ENCODE data around the gene ATP5F1D.

ATP5F1D gene

DNA sequence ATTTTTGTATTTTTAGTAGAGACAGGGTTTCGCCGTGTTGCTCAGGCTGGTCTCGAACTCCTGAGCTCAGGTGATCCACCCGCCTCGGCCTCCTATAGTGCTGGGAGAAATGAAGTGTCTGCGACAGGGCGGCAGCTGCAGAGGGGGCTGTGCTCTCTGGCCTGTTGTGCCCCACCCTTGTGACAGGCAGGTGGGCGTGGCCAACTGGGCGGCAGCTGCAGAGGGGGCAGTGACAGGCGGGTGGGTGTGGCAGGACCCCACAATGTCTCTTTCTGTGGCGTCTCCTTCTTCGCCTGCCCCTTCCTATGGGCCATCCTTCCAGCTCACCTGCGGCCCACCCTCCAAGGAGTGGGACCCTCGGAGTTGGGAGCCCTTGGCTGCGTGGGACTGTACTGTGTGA, 24.2 kb upstream of the ATP5F1D start:
- Mint-ChIP-seq H3K9me3 (no peaks in the 10 kb centered on the region), H3K4me1 (peaks cover 16% of the 10 kb centered on the region), H3K27me3 (no peaks in the 10 kb centered on the region), H3K27ac (no peak overlapping the region), H3K4me3 (no peak overlapping the region), H3K36me3 (peaks cover 5% of the 10 kb centered on the region)

DNA sequence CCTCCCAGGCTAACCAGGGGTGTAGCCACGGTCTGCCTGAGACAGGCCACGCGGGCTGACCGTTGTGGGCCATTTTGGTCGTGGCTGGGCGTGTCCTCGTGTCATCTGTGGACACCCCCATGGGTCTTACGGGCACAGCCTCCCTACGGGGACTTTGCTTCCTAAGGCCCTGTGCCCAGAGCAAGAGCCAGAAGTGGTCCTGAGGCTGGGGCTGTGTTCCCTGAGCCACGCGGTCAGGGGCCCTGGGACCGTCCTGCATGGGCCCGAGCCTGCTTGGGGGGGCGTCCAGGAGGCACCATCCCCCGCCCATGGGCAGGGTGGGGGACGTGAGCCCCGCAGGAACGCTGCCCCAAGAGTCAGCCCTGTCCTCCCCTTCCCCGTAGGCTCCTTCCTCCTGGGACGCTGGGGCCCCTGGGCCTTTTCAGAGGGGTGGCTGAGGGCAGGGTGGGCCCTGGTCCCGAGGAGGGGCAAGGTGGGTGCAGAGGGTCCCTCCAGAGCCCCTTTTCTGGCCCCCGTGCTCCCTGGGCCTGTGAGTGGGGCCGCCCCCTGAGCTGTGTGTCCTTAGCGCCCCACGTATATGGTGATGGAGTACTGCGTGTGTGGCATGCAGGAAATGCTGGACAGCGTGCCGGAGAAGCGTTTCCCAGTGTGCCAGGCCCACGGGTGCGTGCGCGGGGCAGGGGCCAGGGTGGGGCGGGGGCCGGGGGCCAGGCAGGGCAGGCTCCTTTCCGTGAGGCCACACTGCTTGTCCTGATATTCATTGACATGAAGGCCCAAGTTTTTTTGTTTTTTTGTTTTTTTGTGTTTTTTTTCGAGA, 22.6 kb upstream of the ATP5F1D start:
- Mint-ChIP-seq H3K36me3 (no peaks in the 10 kb centered on the region), H3K27ac (no peak overlapping the region), H3K27me3 (no peaks in the 10 kb centered on the region), H3K9me3 (no peaks in the 10 kb centered on the region), H3K4me1 (peaks cover 7% of the 10 kb centered on the region), H3K4me3 (no peak overlapping the region)

DNA sequence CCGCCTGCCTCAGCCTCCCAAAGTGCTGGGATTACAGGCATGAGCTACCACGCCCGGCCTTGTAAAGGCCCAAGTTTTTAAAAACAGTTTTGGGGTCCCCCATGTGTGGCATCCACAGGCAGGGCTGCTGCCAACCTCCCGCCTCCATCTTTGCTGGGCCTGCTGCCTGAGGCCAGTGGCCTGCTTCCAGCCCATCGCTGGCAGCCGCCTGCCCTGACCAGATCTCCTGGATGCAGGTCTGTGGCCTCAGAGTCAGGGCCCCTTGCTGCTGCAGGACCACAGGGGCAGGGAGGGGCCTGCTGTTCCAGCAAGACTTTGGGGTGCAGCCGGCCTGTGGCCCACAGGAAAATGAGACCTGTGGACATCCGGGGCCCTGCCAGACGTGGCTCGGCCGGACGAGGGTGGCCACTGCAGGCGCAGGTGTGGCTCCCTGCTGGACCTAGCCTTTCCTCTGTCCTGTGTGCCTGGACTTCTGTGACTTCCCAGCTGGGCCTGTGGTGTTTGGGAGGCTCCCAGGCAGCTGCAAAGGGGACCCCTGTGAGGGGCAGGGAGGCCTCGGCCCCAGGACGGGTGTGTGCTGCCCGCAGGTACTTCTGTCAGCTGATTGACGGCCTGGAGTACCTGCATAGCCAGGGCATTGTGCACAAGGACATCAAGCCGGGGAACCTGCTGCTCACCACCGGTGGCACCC, 21.6 kb upstream of the ATP5F1D start:
- Mint-ChIP-seq H3K9me3 (no peaks in the 10 kb centered on the region), H3K27ac (no peak overlapping the region), H3K27me3 (no peaks in the 10 kb centered on the region), H3K4me3 (no peak overlapping the region), H3K4me1 (peaks cover 3% of the 10 kb centered on the region), H3K36me3 (no peaks in the 10 kb centered on the region)

GRCh38 chr19:1220477-1220930, 21.0 kb upstream of the ATP5F1D start:
- Mint-ChIP-seq H3K4me1 (peaks cover 3% of the 10 kb centered on the region), H3K9me3 (no peaks in the 10 kb centered on the region), H3K4me3 (no peak overlapping the region), H3K27ac (no peak overlapping the region), H3K36me3 (no peaks in the 10 kb centered on the region), H3K27me3 (no peaks in the 10 kb centered on the region)

- H3K4me1 Mint-ChIP-seq, result peaks cover 3% of the 10 kb centered on the region
- no peaks in the 10 kb centered on the region for H3K27me3 Mint-ChIP-seq
- H3K9me3 Mint-ChIP-seq, result no peaks in the 10 kb centered on the region
- H3K36me3 Mint-ChIP-seq, result no peaks in the 10 kb centered on the region
- H3K4me3 Mint-ChIP-seq, result no peak overlapping the region
- no peak overlapping the region for H3K27ac Mint-ChIP-seq
These were observed 20.3 kb upstream of the ATP5F1D start for GRCh38 chr19:1220976-1221903.

DNA sequence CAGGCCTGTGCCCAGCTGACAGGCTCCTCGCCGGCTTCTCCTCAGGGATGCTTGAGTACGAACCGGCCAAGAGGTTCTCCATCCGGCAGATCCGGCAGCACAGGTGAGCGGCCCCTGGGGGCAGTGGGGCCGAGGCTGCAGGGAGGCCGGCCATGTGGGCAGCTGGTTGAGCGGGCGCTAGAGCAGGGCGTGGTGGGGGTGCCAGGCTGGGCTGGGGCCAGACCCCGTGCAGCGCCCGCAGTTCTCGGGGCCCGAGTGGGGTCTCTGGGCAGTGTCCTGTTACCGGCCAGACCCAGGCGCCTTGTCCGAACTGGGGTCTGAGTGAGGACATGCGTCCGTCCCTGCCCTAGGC, 19.7 kb upstream of the ATP5F1D start:
- Mint-ChIP-seq H3K27ac (no peak overlapping the region), H3K4me3 (no peak overlapping the region), H3K9me3 (no peaks in the 10 kb centered on the region), H3K27me3 (no peaks in the 10 kb centered on the region), H3K4me1 (peaks cover 3% of the 10 kb centered on the region), H3K36me3 (no peaks in the 10 kb centered on the region)

DNA sequence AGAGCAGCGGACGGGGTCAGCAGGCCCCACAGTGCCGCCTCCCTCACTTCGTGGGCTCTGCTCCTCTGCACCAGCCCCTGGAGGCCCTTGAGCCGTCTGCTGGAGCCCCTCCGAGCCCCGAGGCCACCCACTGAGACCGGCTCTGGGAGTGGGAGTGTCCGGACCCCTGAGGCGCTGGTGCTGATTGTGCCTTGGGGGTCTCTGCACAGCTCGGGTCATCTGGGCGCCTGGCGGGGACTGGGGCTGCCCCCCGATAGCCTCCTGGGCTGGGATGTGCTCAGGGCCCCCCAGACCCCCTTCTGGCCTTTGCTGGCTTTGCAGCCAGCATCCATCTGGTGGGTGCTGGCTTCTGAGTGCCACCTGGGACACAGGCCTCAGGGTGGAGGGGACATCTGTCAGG, 19.2 kb upstream of the ATP5F1D start:
- Mint-ChIP-seq H3K36me3 (no peaks in the 10 kb centered on the region), H3K27ac (no peak overlapping the region)

DNA sequence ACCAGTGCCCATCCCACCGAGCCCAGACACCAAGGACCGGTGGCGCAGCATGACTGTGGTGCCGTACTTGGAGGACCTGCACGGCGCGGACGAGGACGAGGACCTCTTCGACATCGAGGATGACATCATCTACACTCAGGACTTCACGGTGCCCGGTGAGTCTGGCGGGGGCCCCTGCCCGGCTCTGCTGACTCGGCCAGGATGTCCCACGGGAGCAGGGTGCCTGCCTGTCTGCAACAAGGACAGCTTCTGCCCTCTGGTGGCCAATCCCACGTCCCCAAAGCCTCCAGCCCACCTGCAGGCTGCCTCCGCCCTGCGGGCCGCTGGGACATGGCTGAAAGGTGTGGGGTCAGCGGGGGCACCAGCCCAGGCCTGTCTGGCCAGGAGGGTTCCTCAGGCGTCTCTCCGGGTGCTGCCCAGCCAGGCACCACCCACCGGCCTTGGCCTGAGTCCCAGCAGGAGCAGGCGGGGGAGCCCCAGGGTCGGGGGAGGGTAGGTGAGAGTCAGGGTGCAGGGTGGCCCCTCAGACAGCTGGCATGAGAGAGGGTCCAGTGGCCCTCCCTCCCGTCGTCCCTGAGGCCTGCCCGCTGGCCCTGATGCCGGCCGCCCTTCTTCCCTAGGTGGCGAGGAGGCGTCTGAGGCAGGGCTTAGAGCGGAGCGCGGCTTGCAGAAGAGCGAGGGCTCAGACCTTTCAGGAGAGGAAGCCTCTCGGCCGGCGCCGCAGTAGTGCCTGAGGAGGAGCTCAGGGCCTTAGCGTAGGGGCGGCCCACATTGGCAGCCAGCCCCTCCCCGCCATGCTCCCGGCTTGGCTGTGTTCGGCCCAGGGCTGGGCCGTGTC, 18.3 kb upstream of the ATP5F1D start:
- no peak overlapping the region for H3K27ac Mint-ChIP-seq
- no peaks in the 10 kb centered on the region for H3K27me3 Mint-ChIP-seq
- H3K4me1 Mint-ChIP-seq, result peaks cover under 1% of the 10 kb centered on the region
- no peak overlapping the region for H3K4me3 Mint-ChIP-seq
- no peaks in the 10 kb centered on the region for H3K36me3 Mint-ChIP-seq
- H3K9me3 Mint-ChIP-seq, result no peaks in the 10 kb centered on the region

More for the DNA sequence above, 19.2 kb upstream of the ATP5F1D start:
- no peak overlapping the region for H3K4me3 Mint-ChIP-seq
- peaks cover 3% of the 10 kb centered on the region for H3K4me1 Mint-ChIP-seq
- no peaks in the 10 kb centered on the region for H3K27me3 Mint-ChIP-seq
- no peaks in the 10 kb centered on the region for H3K9me3 Mint-ChIP-seq

DNA sequence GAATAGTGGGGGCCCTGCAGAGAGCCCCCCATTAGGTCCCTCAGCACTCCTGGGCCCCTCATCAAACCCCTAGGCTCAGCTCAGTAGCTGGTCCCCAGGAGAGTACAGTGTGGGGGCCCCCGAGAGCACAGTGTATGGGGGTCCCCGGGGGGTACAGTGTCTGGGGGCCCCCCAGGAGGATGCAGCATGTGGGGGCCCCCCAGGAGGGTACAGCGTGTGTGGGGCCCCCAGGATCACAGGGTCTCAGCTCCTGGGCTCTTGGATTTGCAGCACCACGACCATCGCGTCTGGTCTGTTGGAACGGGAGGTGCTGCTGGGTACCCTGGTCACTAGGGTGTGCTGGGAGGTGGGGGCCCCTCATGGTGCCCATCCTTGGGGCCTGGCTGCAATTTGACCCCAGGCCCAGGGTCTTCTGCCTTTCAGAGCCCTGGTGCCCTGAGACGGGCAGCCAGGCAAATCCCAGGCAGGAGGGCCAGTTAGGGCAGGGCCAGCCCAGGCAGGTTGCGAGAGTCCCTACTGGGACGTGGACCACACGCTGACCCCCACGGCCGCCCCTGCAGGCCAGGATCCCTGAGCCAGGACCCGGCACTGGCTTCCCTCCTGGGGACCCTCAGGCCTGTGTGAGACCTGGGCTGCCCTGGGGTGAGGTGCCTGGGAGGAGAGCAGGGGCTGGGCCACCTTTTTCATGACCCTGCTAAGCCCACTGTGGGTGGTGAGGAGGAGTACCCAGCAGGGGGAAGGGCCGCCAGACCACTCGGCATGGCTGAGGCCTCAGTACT, 17.3 kb upstream of the ATP5F1D start:
- Mint-ChIP-seq H3K4me1 (no peaks in the 10 kb centered on the region), H3K36me3 (no peaks in the 10 kb centered on the region), H3K4me3 (no peak overlapping the region), H3K27ac (no peak overlapping the region), H3K9me3 (no peaks in the 10 kb centered on the region), H3K27me3 (no peaks in the 10 kb centered on the region)

DNA sequence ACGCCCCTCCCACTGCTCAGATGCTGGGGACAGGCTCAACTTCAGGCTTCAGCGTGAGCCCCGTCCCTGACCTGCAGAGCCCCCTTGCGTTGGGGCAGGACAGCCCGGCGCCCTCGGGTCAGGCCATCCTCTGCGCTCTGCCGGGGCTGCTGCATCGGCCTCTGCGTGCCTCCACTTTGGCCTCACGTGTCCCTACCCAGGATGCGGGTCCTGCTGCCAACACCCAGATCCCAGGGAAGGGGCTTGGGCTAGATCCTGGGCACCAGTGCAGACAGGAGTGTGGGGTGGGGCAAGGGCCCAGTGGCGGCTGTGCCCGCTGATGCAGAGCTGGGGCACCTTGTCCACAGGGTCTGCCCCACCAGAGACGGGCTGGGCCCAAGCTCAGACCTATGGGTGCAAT, 16.7 kb upstream of the ATP5F1D start:
- Mint-ChIP-seq H3K4me3 (no peak overlapping the region), H3K4me1 (no peaks in the 10 kb centered on the region), H3K27ac (no peak overlapping the region), H3K36me3 (no peaks in the 10 kb centered on the region), H3K9me3 (no peaks in the 10 kb centered on the region), H3K27me3 (no peaks in the 10 kb centered on the region)

GRCh38 chr19:1225440-1226226, 15.9 kb upstream of the ATP5F1D start:
- Mint-ChIP-seq H3K4me1 (no peaks in the 10 kb centered on the region), H3K36me3 (no peaks in the 10 kb centered on the region), H3K4me3 (no peak overlapping the region), H3K9me3 (no peaks in the 10 kb centered on the region), H3K27me3 (no peaks in the 10 kb centered on the region), H3K27ac (no peak overlapping the region)

- Mint-ChIP-seq H3K9me3 (no peaks in the 10 kb centered on the region), H3K4me1 (no peaks in the 10 kb centered on the region), H3K27ac (no peak overlapping the region), H3K36me3 (no peaks in the 10 kb centered on the region), H3K4me3 (no peak overlapping the region), H3K27me3 (no peaks in the 10 kb centered on the region)
These were observed 15.4 kb upstream of the ATP5F1D start for GRCh38 chr19:1226227-1226518.

GRCh38 chr19:1226522-1227303, 14.8 kb upstream of the ATP5F1D start:
- Mint-ChIP-seq H3K27me3 (no peaks in the 10 kb centered on the region), H3K36me3 (no peaks in the 10 kb centered on the region), H3K4me1 (no peaks in the 10 kb centered on the region), H3K27ac (no peak overlapping the region), H3K4me3 (no peak overlapping the region), H3K9me3 (no peaks in the 10 kb centered on the region)

Data from activated naive CD4-positive, alpha-beta T cell treated with anti-CD3 and anti-CD28 coated beads, Interleukin-2, amount 50 U/mL, for 24 hours (primary cell).